Suprapubic skin (tissue), 4 donors: ENCODE data around the gene NPHP4.

Experiments used
- CTCF ChIP-seq, 2 donors: fragments of 200-600 bp in 1 of 2; fragments of 450-650 bp in 1 of 2; sonication (generic) in 1 of 2; IDR thresholded peaks; one replicate each; pipeline ENCODE4 v1.5.1; 2016 to 2019; ENCODE audit warnings: antibody characterized with exemption in 2 of 2, mild to moderate bottlenecking in 1 of 2, moderate library complexity in 1 of 2
- POLR2A ChIP-seq, 2 donors: fragments of 450-650 bp; IDR thresholded peaks; one replicate each; pipeline ENCODE4 v1.6.1; 2017; ENCODE audit warnings: antibody characterized with exemption in 2 of 2, mild to moderate bottlenecking in 2 of 2, moderate library complexity in 2 of 2
- POLR2AphosphoS5 ChIP-seq, 3 donors: sonication (generic); formaldehyde crosslinking; IDR thresholded peaks; one replicate each; pipeline ENCODE4 v1.6.1; 2017; ENCODE audit warnings: antibody characterized with exemption in 3 of 3

- no peak for TF ChIP-seq POLR2A (IDR thresholded peaks at IDR 0.05)
- no peak for TF ChIP-seq CTCF (IDR thresholded peaks at IDR 0.05)
- no peak for TF ChIP-seq POLR2AphosphoS5 (IDR thresholded peaks at IDR 0.05)
Observed at GRCh38 chr1:5955479-5955977, 36.7 kb downstream of the NPHP4 start.
